Fibroblast of lung (primary cell): Measurements from ENCODE around the gene LY6G6F.

Experiments
- CTCF ChIP-seq, 2 donors: IDR thresholded peaks in 1 of 2; conservative IDR thresholded peaks in 1 of 2; 1 replicate in 1 of 2; 2 replicates in 1 of 2; pipeline ENCODE4 v1.5.1; 2011 to 2012; ENCODE audit warnings: low read length in 2 of 2, control low read depth in 1 of 2, inconsistent platforms in 1 of 2, low read depth in 1 of 2, mild to moderate bottlenecking in 1 of 2
- EZH2 ChIP-seq: IDR thresholded peaks from 2 replicates; pipeline ENCODE4 v1.5.1; 2012; ENCODE audit warnings: low read length, control low read depth, mild to moderate bottlenecking; ENCODE audit errors: missing control alignments

- no peak for TF ChIP-seq CTCF (conservative IDR thresholded peaks at IDR 0.05 in 1 of 2, IDR thresholded peaks at IDR 0.05 in 1 of 2; ENCODE audit: low read depth in 1 of 2, low read length in 2 of 2)
- no peak for TF ChIP-seq EZH2
These were observed 13.6 kb downstream of the LY6G6F start for GRCh38 chr6:31720196-31720770.
